CD4-positive, alpha-beta T cell treated with Interleukin-2 at 100 ng/mL for 4 hours (primary cell): Measurements from ENCODE around the gene IL3RA.
"Not testable (repeated sequence)": the region's sequence is repeated elsewhere in the genome, so short reads cannot be mapped to it uniquely, and the experiment has no call there.

Source experiments
- DNase-seq: peaks from one replicate; pipeline ENCODE4 v3.0.0-alpha.2; 2020; ENCODE audit warnings: low spot score

Gene IL3RA

DNA sequence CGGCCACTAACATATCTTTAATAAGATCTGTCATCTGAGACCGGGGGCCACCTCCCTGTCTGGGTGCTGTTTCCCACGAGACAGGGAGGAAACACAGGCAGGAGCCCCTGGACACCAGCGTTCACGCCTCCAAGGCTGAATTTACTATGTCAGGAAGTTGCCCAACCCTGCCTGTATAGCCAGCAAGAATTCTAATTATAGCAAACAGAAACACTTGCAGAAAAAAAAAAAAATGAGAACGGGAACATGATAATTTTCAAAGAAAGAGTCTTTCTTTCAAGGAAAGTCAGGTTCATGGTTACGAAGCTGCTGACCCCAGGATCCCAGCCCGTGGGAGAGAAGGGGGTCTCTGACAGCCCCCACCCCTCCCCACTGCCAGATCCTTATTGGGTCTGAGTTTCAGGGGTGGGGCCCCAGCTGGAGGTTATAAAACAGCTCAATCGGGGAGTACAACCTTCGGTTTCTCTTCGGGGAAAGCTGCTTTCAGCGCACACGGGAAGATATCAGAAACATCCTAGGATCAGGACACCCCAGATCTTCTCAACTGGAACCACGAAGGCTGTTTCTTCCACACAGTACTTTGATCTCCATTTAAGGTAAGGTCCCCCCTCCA lies at the start of gene IL3RA:
IL3RA (plus strand) TSS at position 455 of the 613 bp plus-strand sequence. CDS start 4,981 bp downstream, outside the sequence.
- no peak for DNase-seq

DNA sequence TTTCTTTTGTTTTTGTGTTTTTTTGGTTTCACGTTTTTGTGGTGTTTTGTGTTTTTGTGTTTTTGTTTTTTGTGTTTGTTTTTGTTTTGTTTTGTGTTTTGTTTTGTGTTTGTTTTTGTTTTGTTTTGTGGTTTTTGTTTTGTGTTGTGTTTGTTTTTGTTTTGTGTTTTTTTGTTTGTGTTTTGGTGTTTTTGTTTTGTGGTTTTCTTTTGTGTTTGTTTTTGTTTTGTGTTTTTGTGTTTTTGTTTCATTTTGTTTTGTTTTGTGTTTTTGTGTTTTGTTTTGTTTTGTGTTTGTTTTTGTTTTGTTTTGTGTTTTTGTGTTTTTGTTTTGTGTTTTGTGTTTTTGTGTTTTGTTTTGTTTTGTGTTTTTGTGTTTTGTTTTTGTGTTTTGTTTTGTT lies 47.0 kb upstream of the IL3RA start:
- no peak for DNase-seq

DNA sequence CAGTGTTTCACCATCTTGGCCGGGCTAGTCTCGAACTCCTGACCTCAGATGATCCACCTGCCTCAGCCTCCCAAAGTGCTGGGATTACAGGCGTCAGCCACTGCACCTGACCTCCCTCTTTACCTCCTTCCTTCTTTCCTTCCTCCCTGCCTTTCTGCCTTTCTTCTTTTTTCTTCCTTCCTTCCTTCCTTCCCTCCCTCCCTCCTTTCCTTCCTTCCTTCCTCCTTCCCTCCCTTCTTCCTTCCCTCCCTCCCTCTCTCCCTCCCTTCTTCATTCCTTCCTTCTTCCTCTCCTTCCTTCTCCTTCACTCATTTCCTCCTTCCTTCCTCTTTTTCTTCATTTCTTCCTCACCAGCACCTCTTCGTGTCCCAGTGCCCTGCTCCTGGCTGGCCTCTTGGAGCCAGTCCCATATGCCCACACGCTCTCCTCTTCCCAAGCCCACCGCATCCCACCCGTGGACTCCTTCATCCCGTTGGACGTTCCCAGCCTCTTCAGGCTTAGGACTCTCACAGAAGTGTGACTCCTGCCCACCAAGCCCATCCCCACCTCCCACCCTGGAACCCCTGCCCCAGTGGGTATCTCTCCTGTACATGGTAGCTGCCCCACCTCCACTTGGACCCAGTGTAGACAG lies 45.4 kb upstream of the IL3RA start:
- DNase-seq = no peak

DNA sequence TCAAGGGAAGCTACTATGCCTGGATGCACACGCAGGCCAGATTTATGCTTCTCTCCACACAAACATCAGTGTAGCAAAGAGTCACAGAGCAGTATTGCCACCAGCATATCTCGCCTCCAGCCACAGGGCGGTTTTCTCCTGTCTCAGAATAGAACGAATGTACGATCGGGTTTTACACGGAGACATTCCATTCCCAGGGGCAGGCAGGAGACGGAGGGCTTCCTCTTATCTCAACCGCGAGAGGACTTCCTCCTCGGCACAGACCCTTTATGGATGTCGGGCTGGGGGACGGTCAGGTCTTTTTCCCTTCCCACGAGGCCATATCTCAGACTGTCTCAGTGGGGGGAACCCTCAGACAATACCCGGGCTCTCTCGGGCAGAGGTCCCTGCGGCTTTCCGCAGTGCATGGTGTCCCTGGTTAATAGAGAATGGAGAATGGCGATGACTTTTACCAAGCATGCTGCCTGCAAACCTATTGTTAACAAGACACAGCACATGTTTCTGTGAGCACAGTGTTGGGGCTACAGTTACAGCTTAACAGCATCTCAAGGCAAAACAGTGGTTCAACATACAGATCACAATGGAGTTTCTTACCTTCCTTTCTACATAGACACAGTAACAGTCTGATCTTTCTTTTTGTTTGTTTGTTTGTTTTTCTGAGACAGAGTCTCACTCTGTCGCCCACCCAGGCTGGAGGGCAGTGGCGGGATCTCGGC lies 43.9 kb upstream of the IL3RA start:
- DNase-seq = no peak

DNA sequence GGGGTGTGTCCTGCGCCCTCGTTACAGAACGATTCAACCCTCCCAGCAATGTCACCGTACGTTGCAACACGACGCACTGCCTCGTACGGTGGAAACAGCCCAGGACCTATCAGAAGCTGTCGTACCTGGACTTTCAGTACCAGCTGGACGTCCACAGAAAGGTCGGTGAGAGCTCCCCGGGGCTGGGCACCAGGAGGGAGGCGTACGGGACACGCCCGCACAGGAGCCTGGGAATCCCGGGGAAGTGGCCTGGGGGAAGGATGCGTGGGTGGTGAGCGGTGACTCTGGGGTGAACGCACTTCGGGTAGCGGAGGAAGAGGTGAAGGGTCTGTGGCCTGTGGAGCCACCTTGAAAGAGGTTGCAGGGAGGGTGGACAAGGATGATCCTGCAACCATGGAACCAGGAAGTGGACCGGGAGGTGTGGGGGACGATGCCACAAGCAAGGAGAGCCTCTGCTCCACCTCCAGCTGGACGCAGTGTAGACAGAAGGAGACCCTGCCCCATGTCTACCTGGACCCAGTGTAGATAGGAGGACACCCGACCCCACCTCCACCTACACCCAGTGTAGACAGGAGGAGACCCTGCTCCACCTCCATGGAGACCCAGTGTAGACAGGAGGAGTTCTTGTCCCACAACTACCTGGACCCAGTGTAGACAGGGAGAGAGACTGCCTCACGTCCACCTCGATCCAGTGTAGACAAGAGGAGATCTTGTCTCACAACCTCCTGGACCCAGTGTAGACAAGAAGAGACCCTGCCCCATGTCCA lies 42.1 kb upstream of the IL3RA start:
- DNase-seq = no peak

DNA sequence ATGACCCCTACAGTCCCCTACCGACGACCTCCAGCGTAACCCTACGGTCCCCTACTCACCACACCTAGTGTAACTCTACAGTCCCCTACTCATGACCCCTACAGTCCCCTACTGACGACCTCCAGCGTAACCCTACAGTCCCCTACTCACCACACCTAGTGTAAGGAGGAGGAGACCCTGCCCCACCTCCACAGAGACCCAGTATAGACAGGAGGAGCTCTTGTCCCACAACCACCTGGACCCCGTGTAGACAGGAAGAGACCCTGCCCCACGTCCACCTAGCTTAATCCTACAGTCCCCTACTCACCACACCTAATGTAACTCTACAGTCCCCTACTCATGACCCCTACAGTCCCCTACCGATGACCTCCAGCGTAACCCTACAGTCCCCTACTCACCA lies 41.0 kb upstream of the IL3RA start:
- DNase-seq = no peak

DNA sequence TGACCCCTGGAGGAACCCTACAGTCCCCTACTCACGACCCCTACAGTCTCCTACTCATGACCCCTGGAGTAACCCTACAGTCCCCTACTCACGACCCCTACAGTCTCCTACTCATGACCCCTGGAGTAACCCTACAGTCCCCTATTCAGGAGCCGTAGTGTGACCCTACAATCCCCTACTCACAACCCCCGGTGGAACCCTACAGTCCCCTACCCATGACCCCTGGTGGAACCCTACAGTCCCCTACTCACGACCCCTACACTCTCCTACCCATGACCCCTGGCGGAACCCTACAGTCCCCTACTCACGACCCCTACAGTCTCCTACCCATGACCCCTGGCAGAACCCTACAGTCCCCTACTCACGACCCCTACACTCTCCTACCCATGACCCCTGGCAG lies 39.0 kb upstream of the IL3RA start:
- DNase-seq = not testable (repeated sequence)

DNA sequence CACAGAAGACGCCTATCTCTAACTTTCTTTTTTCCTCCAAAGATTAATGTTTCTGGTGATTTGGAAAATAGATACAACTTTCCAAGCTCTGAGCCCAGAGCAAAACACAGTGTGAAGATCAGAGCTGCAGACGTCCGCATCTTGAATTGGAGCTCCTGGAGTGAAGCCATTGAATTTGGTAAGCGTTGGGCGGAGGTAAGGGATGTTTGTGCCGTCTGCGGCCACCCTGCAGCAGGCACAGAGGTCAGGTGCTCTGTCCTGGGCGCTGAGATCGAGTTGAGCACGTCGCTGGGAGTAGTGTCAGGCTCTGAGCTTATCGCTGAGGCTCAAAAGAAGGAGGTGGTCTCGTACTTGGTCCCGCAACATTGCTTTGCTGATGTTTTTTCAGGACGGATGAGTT lies 36.1 kb upstream of the IL3RA start:
- DNase-seq = no peak

DNA sequence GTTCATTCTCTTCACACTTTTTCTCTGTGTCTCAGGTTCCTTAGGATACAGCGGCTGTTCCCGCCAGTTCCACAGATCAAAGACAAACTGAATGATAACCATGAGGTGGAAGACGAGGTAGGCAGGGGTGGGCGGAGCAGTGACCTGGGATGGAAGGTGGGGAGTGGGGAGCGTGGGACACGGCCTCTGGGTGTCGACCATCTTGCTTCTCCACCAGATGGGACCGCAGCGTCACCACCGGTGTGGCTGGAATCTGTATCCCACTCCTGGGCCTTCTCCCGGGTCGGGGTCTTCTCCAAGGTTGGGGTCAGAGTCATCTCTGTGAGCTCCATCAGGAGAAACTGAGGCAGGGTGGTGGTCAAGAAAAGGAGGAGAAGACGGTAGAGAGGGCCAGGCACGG lies 31.2 kb upstream of the IL3RA start:
- DNase-seq = no peak

DNA sequence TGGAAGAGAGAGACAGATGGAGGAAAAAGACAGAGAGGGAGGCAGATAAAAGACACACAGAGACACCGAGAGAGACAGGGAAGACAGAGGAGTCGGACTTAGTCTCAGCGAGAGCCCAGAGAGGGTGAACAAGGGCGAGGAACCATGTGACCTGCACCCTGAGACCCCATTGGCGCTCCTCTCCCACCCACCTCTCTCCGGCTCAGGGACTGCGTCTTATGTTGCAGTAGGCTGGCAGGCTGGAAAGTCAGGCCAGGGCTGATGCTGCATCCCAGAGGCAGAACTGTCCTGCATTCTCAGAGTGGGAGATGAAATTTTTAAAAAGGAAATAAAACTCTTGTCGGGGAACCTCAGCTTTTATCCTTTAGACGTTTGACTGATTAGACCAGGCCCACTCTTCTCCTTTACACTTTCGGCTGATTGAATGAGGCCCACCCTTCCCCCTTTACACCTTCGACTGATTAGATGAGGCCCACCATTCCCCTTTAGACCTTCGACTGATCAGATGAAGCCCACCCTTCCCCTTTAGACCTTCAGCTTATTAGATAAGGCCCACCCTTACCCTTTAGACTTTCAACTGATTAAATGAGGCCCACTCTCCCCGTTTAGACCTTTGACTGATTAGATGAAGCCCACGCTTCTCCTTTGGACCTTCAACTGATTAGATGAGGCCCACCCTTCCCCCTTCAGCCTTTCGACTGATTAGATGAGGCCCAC lies 29.5 kb upstream of the IL3RA start:
- DNase-seq = no peak

DNA sequence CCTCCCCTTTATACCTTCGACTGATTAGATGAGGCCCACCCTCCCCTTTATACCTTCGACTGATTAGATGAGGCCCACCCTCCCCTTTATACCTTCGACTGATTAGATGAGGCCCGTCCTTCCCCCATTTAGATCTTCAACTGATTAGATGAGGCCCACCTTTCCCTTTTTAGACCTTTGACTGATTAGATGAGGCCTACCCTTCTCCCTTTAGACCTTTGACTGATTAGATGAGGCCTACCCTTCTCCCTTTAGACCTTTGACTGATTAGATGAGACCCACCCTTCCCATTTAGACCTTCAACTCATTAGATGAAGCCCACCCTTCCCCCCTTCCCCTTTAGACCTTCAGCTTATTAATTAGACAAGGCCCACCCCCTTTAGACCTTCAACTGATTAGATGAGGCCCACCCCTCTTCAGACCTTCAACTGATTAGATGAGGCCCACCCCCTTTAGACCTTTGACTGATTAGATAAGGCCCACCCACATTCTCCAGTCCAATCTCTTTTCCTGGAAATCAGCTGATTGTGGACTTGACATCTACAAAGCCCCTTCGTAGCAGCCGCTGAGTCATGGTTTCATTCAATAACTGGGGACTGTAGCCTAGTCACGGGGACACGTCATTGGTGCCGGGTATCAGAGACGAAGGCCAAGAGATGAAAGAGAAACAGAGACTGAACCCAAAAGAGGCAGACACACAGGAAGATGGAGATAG lies 28.8 kb upstream of the IL3RA start:
- DNase-seq = no peak

DNA sequence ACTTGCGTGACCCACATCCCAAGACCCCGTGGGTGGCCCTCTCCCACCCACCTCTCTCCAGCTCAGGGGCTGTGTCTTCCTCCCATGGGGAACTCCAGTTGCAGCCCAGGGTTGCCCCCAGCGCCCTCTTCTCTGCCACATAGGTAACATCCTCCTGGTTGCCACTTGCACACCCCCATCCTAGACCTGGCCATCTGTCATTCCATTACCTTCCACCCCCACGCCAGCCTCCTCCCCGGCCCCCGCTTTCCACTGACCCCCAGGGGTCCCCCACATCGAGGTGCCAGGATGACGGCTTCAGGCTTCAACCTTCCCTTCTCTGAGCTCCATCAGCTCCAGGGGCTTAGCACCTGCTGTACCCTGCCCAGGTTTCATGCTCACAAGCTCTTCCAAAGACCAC lies 28.1 kb upstream of the IL3RA start:
- no peak for DNase-seq

DNA sequence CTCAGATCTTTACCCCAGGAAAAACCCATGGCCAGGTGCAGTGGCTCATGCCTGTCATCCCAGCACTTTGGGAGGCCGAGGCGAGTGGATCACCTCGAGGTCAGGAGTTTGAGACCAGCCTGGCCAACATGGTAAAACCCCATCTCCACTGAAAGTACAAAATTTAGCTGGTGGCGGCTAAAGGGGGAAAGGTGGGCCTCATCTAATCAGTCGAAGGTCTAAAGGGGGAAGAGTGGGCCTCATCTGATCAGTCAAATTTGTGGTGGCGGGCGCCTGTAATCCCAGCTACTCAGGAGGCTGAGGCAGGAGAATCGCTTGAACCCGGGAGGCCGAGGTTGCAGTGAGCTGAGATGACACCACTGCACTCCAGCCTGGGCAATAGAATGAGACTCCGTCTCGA lies 27.7 kb upstream of the IL3RA start:
- DNase-seq = not testable (repeated sequence)

DNA sequence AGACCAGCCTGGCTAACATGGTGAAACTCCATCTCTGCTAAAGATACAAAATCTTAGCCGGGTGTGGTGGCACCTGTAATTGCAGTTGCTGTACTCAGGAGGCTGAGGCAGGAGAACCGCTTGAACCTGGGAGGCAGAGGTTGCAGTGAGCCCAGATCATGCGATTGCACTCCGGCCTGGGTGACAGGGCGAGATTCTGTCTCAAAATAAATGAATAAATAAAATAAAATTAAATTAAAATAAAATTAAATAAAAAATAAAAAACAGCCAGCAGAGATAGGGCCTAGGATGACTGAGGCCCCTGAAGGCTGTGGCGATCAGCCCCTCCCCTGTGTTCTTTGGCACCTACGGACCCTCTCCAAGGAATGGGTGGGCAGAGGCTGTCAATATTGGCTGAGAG lies 22.8 kb upstream of the IL3RA start:
- no peak for DNase-seq

DNA sequence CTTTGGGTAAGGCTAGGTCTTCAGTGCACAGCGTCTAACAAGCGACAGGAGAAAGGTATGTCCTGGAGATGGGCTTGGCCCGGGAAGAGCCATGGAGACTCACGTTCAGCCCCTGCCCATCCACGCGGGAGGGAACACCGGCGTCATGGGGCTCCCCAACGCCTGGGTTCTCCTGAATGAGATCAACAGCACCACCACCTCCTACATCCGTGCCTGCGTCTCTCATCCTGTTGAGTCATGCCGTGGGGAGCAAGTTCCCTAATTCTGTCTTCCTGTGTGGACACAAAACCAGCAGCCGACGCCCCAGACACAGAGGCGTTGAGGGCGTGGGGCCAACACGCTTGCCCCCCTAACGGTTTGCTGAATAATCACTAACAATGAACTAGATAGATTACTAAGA lies 20.1 kb upstream of the IL3RA start:
- peak; percentile 18 for DNase-seq

DNA sequence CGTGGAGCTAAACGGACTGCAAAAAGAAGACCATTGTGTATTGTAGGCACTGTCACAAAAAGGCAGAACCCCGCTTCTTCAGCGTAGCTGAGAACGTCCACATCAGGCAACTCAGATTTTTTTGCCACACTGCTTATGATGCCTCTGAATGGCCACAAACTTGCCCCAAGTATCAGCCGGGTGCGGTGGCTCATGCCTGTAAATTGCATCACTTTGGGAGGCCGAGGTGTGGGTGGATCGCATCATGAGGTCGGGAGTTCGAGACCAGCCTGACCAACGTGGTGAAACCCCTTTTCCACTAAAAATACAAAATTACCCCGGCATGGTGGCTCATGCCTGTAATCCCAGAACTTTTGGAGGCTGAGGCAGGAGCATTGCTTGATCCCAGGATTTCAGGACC lies 14.9 kb upstream of the IL3RA start:
- DNase-seq = no peak

DNA sequence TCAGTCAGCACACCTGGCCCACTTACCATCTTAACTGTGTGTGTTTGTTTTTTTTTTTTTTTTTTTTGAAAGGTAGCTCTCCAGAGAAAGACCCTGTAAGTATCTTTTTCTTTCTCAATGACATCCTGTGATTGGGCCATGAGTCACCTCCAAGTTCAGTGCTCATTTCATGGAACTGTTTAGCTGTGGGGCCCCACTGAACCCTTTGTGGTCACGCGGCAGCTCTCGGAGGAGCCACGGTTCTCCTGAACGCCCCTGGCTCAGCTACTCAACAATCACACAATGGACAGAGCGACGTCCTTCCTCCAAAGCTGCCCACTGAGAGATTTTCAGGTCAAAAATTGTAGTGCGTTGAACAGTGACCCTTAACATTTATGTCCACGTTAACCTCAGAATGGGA lies 14.2 kb upstream of the IL3RA start:
- no peak for DNase-seq

DNA sequence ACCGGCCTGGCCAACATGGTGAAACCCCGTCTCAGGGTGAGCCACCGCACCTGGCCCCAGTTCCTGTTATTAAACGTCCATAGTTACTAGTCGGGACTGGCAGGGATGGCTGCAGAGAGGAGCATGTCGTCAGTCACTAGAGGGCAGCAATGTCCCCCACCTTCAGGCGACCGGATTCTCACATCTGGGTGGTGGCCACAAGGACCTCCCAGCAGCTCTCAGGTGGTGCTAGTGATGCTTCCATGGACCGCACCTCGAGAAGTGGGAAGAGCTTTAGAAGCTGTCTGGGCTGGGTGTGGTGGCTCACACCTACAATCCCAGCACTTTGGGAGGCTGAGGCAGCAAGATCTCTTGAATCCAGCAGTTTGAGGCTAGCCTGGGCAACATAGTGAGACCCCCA lies 13.3 kb upstream of the IL3RA start:
- DNase-seq = peak; percentile 44

DNA sequence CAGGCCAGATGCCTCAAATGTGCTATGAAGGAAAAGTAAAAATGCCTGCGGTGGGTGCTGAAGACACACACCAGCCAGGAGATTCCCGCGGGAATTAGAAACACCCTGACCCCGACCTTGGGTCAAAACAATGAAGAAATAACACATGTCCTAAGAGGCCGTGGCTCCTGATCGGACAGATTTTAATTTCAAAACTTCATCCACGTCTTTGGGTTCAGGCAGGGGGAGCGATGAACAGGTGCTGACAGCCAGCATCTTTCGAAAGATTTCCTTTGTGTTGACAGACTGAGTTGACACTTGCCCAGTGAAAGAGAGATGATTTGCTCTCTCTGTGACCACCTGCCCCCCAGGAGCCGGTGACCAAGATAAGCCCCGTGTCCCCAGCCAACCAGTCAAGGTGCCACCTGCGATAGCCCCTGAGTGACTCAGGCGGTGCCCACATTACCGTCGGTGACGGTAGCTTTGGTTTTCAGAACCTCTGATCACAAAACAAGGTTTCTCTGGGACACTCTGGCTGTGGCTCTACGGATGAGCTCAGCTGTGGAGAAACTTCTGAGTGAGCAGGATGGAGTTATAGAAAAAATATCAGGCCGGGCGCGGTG lies 11.0 kb upstream of the IL3RA start:
- DNase-seq = no peak

DNA sequence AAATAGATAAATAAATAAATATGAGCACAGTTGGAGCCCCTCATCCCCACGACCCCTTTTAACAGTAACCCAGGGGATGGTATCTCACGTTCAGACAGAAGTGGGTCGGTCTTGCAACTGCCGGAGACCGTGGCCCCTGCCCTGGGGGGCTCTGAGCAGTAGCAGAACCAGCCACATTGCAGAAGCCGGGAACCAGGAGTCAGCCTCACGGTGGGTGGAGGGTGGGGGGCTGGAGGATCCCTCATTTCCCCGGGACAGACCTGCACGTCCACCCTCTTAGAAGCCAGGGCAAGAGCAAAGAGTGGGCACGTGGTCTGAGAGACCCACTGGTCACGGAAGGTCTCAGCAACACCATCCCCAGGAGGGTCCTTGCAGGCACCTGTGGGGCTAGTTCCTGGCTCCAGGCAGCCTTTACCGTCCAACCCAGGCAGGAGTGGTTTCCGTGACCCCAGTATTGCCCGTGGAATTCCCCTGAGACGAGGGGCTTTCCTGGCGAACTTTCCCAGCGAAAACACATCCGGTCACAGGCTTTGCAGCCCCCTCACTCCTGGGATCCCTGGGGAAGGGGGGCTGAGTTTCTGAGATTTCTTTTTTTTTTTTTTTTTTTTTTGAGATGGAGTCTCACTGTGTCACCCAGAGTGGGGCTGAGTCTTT lies 8.8 kb upstream of the IL3RA start:
- DNase-seq = no peak

DNA sequence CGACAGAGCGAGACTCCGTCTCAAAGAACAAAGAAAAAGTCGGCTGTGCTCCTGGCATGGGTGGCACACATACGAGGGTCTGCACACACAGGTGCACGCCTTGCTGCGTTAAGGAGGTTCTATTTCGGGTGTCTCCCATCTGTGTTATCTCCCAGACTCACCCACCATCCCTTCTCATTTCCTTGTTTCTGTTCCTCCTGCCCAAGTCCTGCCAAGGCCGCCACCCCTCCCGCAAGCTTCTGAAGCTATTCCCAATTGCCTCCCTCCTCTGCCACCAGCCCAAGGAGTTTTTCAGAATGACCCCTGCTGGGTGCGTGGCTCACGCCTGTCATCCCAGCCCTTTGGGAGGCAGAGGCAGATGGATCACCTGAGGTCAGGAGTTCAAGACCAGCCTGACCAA lies 6.0 kb upstream of the IL3RA start:
- no peak for DNase-seq
